DOHH2 (cell line): ENCODE data around the gene RGMA.

Experiments
- CTCF ChIP-seq: fragments of 200-600 bp; sonication (generic); IDR thresholded peaks from one replicate; pipeline ENCODE4 v1.5.1; 2014; ENCODE audit warnings: antibody characterized with exemption, mild to moderate bottlenecking, low read depth, low read length; ENCODE audit not compliant: poor library complexity, severe bottlenecking
- EZH2phosphoT487 ChIP-seq: fragments of 200-600 bp; sonication (generic); IDR thresholded peaks from 2 replicates; pipeline ENCODE4 v1.6.1; 2017; ENCODE audit warnings: borderline replicate concordance, mild to moderate bottlenecking, antibody characterized with exemption, low read length, moderate library complexity, mixed read lengths

GRCh38 chr15:93028632-93029213, 60.3 kb downstream of the RGMA start:
- no peak for TF ChIP-seq CTCF
- no peak for TF ChIP-seq EZH2phosphoT487
